Measurements from ENCODE around the gene MAN1A1. TPM values are rescaled to one million over a fixed set of nuclear protein-coding genes. Genes with fewer than 3 reads are reported as not detected.

Gene MAN1A1
- total and polyA plus RNA-seq, 2 experiments from 2014 or later: 117 to 245 TPM

DNA sequence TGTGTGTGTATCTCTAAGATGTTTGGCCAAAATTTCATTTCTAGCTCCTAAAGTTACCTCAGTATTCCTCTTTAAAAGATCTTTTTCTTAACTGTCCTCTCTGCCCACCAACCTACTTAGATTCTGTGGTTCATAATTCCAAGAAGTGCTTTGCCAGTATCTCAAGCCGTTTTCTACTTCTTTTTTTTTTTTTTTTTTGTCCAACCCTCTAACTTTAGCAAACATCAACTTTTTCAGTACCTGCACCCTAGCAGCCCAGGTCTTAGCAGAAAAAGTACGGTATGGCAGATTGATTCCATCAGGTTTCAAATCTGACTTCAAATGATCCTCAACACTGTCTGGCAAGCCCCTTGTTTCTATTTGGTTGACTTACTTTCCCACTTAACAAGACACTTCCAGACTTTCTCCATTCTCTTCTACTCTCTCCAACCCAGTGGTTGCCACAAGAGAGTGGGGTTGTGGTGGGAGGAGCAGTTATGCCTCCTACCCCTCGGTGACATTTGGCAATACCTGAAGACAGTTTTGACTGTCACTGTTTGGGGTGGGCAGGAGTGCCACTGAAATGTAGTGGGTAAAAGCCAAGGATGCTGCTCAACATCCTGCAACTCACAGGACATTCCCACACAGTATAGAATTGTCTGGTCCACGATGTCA lies 10.8 kb upstream of the MAN1A1 start:
- DNase-seq (ENCODE audit: low spot score): no peak
- Histone ChIP-seq H3K36me3 (replicated peaks; ENCODE audit: insufficient read depth, low read depth) (no peaks in the 10 kb centered on the region), H3K27ac (no peak overlapping the region)

DNA sequence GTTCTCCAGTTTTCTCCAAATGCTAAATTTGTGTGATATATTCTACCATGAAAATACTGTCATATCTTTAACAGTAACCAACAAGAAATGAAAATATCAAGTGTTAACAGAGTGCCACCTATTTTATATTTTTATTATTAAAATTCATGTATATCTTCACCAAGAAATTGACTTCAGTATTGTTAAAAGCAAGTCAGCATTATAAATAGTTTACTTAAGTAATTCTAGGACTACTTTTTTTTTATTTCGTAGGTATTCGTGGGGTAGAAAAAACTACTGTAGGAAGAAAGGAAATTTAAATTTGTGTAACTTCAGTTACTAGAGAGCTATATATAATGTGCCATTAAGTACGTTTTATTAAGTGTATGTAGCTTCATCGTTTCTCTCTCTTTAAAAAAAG lies 6.3 kb upstream of the MAN1A1 start:
- H3K27ac ChIP-seq: no peak overlapping the region
- 96% methylated on average over 4 of the region's 4 CpGs for WGBS (ENCODE audit: low lambda C conversion rate, missing lambda C conversion rate)

More for the DNA sequence above, 10.8 kb upstream of the MAN1A1 start:
- WGBS (ENCODE audit: low lambda C conversion rate, missing lambda C conversion rate): 88% methylated on average over 4 of the region's 4 CpGs
- Histone ChIP-seq H3K79me2 (no peaks in the 10 kb centered on the region), H3K4me1 (ENCODE audit: insufficient read depth) (no peaks in the 10 kb centered on the region), H3K4me3 (no peak overlapping the region), H2AFZ (no peak overlapping the region), H3K9me2 (replicated peaks; ENCODE audit: insufficient read depth) (no peaks in the 10 kb centered on the region), H3K4me2 (no peak overlapping the region), H4K20me1 (ENCODE audit: insufficient read depth, poor library complexity, severe bottlenecking) (no peaks in the 10 kb centered on the region), H3K27me3 (no peaks in the 10 kb centered on the region), H3K9me3 (ENCODE audit: low read depth) (no peaks in the 10 kb centered on the region)
- TF ChIP-seq EZH2 (IDR thresholded peaks at IDR 0.05; ENCODE audit: borderline replicate concordance): no peak
- no peak for TF ChIP-seq EZH2phosphoT487 (IDR thresholded peaks at IDR 0.05; ENCODE audit: low read depth, severe bottlenecking, unreplicated experiment)
- TF ChIP-seq, protein P1, sequence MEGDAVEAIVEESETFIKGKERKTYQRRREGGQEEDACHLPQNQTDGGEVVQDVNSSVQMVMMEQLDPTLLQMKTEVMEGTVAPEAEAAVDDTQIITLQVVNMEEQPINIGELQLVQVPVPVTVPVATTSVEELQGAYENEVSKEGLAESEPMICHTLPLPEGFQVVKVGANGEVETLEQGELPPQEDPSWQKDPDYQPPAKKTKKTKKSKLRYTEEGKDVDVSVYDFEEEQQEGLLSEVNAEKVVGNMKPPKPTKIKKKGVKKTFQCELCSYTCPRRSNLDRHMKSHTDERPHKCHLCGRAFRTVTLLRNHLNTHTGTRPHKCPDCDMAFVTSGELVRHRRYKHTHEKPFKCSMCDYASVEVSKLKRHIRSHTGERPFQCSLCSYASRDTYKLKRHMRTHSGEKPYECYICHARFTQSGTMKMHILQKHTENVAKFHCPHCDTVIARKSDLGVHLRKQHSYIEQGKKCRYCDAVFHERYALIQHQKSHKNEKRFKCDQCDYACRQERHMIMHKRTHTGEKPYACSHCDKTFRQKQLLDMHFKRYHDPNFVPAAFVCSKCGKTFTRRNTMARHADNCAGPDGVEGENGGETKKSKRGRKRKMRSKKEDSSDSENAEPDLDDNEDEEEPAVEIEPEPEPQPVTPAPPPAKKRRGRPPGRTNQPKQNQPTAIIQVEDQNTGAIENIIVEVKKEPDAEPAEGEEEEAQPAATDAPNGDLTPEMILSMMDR (IDR thresholded peaks at IDR 0.05; ENCODE audit: poor library complexity): no peak

DNA sequence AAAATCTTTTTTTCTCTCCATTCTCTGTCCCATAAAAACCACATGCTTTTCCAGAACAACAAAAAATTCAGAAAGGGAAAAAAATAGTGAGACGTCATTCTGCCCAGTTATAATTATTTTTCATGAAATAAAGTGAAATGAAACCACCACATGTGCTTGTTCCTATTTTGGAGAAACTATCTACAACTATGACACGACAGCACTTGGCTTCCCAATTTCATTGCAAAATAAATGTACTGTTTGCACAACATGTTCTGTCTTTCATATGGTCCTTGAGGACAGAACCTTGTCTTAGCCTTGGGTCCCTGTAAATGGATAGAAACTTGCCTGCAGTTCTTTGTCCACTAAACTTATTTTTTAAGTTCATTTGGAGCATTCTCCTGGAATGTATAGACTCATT lies 5.6 kb upstream of the MAN1A1 start:
- Histone ChIP-seq H3K9me3 (ENCODE audit: low read depth) (no peaks in the 10 kb centered on the region), H3K79me2 (peaks cover 30% of the 10 kb centered on the region), H3K4me1 (ENCODE audit: insufficient read depth) (peaks cover 6% of the 10 kb centered on the region), H3K9me2 (replicated peaks; ENCODE audit: insufficient read depth) (no peaks in the 10 kb centered on the region), H3K27me3 (no peaks in the 10 kb centered on the region), H4K20me1 (ENCODE audit: insufficient read depth, poor library complexity, severe bottlenecking) (no peaks in the 10 kb centered on the region), H3K36me3 (replicated peaks; ENCODE audit: insufficient read depth, low read depth) (no peaks in the 10 kb centered on the region), H2AFZ (no peak overlapping the region), H3K27ac (no peak overlapping the region), H3K4me2 (no peak overlapping the region), H3K4me3 (no peak overlapping the region)
- WGBS (ENCODE audit: low lambda C conversion rate, missing lambda C conversion rate): 87% methylated on average over 2 of the region's 2 CpGs
- no peak for DNase-seq (ENCODE audit: low spot score)
- TF ChIP-seq EZH2phosphoT487 (IDR thresholded peaks at IDR 0.05; ENCODE audit: low read depth, severe bottlenecking, unreplicated experiment) (no peak), EZH2 (IDR thresholded peaks at IDR 0.05; ENCODE audit: borderline replicate concordance) (no peak)
- TF ChIP-seq, protein P1 (IDR thresholded peaks at IDR 0.05; ENCODE audit: poor library complexity): no peak

More for the DNA sequence above, 6.3 kb upstream of the MAN1A1 start:
- peaks cover 6% of the 10 kb centered on the region for H3K4me1 ChIP-seq (ENCODE audit: insufficient read depth)
- H2AFZ ChIP-seq: no peak overlapping the region
- no peaks in the 10 kb centered on the region for H3K36me3 ChIP-seq (replicated peaks; ENCODE audit: insufficient read depth, low read depth)
- H3K4me3 ChIP-seq: no peak overlapping the region
- peaks cover 30% of the 10 kb centered on the region for H3K79me2 ChIP-seq
- H3K27me3 ChIP-seq: no peaks in the 10 kb centered on the region
- no peak overlapping the region for H3K4me2 ChIP-seq
- H3K9me3 ChIP-seq (ENCODE audit: low read depth): no peaks in the 10 kb centered on the region
- no peaks in the 10 kb centered on the region for H3K9me2 ChIP-seq (replicated peaks; ENCODE audit: insufficient read depth)
- no peaks in the 10 kb centered on the region for H4K20me1 ChIP-seq (ENCODE audit: insufficient read depth, poor library complexity, severe bottlenecking)
- TF ChIP-seq, protein P1 (IDR thresholded peaks at IDR 0.05; ENCODE audit: poor library complexity): no peak
- TF ChIP-seq EZH2phosphoT487 (IDR thresholded peaks at IDR 0.05; ENCODE audit: low read depth, severe bottlenecking, unreplicated experiment) (no peak), EZH2 (IDR thresholded peaks at IDR 0.05; ENCODE audit: borderline replicate concordance) (no peak)
- no peak for DNase-seq (ENCODE audit: low spot score)

All from hepatocyte (in vitro differentiated cells).